SK-N-SH treated with all-trans-retinoic acid at 6 μM for 48 hours (cell line): Measurements from ENCODE around the gene CHST5.

Experiments
- ATAC-seq: fragments of 200-7000 bp; cut with Tn5 transposase; 3 replicates; pipeline ENCODE4 v1.9.1; 2020; ENCODE audit warnings: mild to moderate bottlenecking, moderate library complexity
- ARNTL ChIP-seq: fragments of 450-650 bp; formaldehyde crosslinking; IDR thresholded peaks from 2 replicates; pipeline ENCODE4 v1.5.0; 2020; ENCODE audit warnings: low read depth, mild to moderate bottlenecking, moderate library complexity, borderline replicate concordance
- CREB5 ChIP-seq: fragments of 250-450 bp; sonication (Bioruptor Pico); IDR thresholded peaks from 2 replicates; pipeline ENCODE4 v1.5.1; 2020; ENCODE audit warnings: low read depth, mild to moderate bottlenecking, moderate library complexity
- CSDC2 ChIP-seq: fragments of 250-450 bp; sonication (Bioruptor Pico); IDR thresholded peaks from 2 replicates; pipeline ENCODE4 v1.5.0; 2020; ENCODE audit warnings: mild to moderate bottlenecking, moderate library complexity
- CSRNP3 ChIP-seq: fragments of 250-450 bp; sonication (Bioruptor Pico); IDR thresholded peaks from 2 replicates; pipeline ENCODE4 v1.5.1; 2021; ENCODE audit warnings: mild to moderate bottlenecking, moderate library complexity
- ESRRG ChIP-seq: fragments of 250-450 bp; sonication (Bioruptor Pico); IDR thresholded peaks from 2 replicates; pipeline ENCODE4 v1.6.1; 2021; ENCODE audit warnings: mild to moderate bottlenecking
- GLIS3 ChIP-seq: fragments of 250-450 bp; sonication (Bioruptor Pico); IDR thresholded peaks from 2 replicates; pipeline ENCODE4 v1.5.0; 2020; ENCODE audit warnings: mild to moderate bottlenecking, moderate library complexity
- PATZ1 ChIP-seq: fragments of 250-450 bp; sonication (Bioruptor Pico); IDR thresholded peaks from 2 replicates; pipeline ENCODE4 v1.8.0; 2020; ENCODE audit warnings: mild to moderate bottlenecking, moderate library complexity, borderline replicate concordance
- POU6F1 ChIP-seq: fragments of 250-450 bp; sonication (Bioruptor Pico); IDR thresholded peaks from 2 replicates; pipeline ENCODE4 v1.8.0; 2021; ENCODE audit warnings: low read depth, mild to moderate bottlenecking, moderate library complexity, borderline replicate concordance
- PPARA ChIP-seq: fragments of 250-450 bp; sonication (Bioruptor Pico); IDR thresholded peaks from 2 replicates; pipeline ENCODE4 v1.5.0; 2020; ENCODE audit warnings: mild to moderate bottlenecking, borderline replicate concordance
- RARB ChIP-seq: fragments of 250-450 bp; sonication (Bioruptor Pico); IDR thresholded peaks from 2 replicates; pipeline ENCODE4 v1.8.0; 2021; ENCODE audit warnings: mild to moderate bottlenecking, moderate library complexity
- SNAI2 ChIP-seq: fragments of 250-450 bp; sonication (Bioruptor Pico); IDR thresholded peaks from 2 replicates; pipeline ENCODE4 v1.5.0; 2020; ENCODE audit warnings: mild to moderate bottlenecking, moderate library complexity
- TCF4 ChIP-seq: fragments of 250-450 bp; sonication (Bioruptor Pico); IDR thresholded peaks from 2 replicates; pipeline ENCODE4 v1.8.0; 2021; ENCODE audit warnings: mild to moderate bottlenecking, moderate library complexity, borderline replicate concordance
- TOX ChIP-seq: fragments of 250-450 bp; sonication (Bioruptor Pico); IDR thresholded peaks from 2 replicates; pipeline ENCODE4 v1.8.0; 2021; ENCODE audit warnings: mild to moderate bottlenecking, moderate library complexity, borderline replicate concordance
- TSHZ2 ChIP-seq: fragments of 250-450 bp; sonication (Bioruptor Pico); IDR thresholded peaks from 2 replicates; pipeline ENCODE4 v1.5.0; 2020; ENCODE audit warnings: mild to moderate bottlenecking, moderate library complexity
- ZC3H10 ChIP-seq: fragments of 250-450 bp; sonication (Bioruptor Pico); IDR thresholded peaks from 2 replicates; pipeline ENCODE4 v1.5.1; 2021; ENCODE audit warnings: mild to moderate bottlenecking, moderate library complexity
- ZFP3 ChIP-seq: fragments of 250-450 bp; sonication (Bioruptor Pico); IDR thresholded peaks from 2 replicates; pipeline ENCODE4 v1.5.0; 2020; ENCODE audit warnings: mild to moderate bottlenecking, moderate library complexity
- ZFP30 ChIP-seq: fragments of 450-650 bp; formaldehyde crosslinking; IDR thresholded peaks from 2 replicates; pipeline ENCODE4 v1.5.0; 2022; ENCODE audit warnings: mild to moderate bottlenecking, moderate library complexity
- ZNF565 ChIP-seq: fragments of 450-650 bp; formaldehyde crosslinking; conservative IDR thresholded peaks from 2 replicates; pipeline ENCODE4 v1.5.0; 2020; ENCODE audit warnings: low read depth, mild to moderate bottlenecking, moderate library complexity
- ZNF70 ChIP-seq: fragments of 450-650 bp; formaldehyde crosslinking; IDR thresholded peaks from 2 replicates; pipeline ENCODE4 v1.5.0; 2020; ENCODE audit warnings: mild to moderate bottlenecking, moderate library complexity
- ZNF8 ChIP-seq: fragments of 450-650 bp; formaldehyde crosslinking; IDR thresholded peaks from 2 replicates; pipeline ENCODE4 v1.5.0; 2020; ENCODE audit warnings: mild to moderate bottlenecking, moderate library complexity

CHST5 gene

GRCh38 chr16:75565640-75566039 lies 29.7 kb upstream of the CHST5 start (continued):
- TF ChIP-seq TSHZ2 (CRISPR knock-in tag): no peak

- no peak for ATAC-seq
- TF ChIP-seq PATZ1 (CRISPR knock-in tag) (no peak), ZNF8 (CRISPR knock-in tag) (no peak), CSRNP3 (no peak), CREB5 (no peak), ZNF70 (no peak), TSHZ2 (CRISPR knock-in tag) (no peak), TOX (no peak), ZNF565 (CRISPR knock-in tag) (no peak), PPARA (CRISPR knock-in tag) (no peak), POU6F1 (no peak), TCF4 (no peak), RARB (CRISPR knock-in tag) (no peak), CSDC2 (no peak), ESRRG (CRISPR knock-in tag) (no peak), ZFP3 (CRISPR knock-in tag) (no peak), ARNTL (CRISPR knock-in tag) (no peak), GLIS3 (CRISPR knock-in tag) (no peak), ZFP30 (CRISPR knock-in tag) (no peak), SNAI2 (CRISPR knock-in tag) (no peak), ZC3H10 (no peak)
- TF ChIP-seq, all 23 proteins: peak for 0
These were observed 23.9 kb upstream of the CHST5 start for GRCh38 chr16:75559564-75560372.
